Lower lobe of right lung (tissue), 2 donors: Measurements from ENCODE around the gene ASB3. TPM values are rescaled to one million over a fixed set of nuclear protein-coding genes. Genes with fewer than 3 reads are reported as not detected.

Source experiments
- ATAC-seq, 2 donors: fragments of 200-7000 bp; cut with Tn5 transposase; one replicate each; pipeline ENCODE4 v1.9.1; 2020 to 2022; ENCODE audit warnings: mild to moderate bottlenecking in 2 of 2, moderate library complexity in 2 of 2
- DNase-seq: peaks from one replicate; pipeline ENCODE4 v3.0.0-alpha.2; 2020
- H3K27ac ChIP-seq: fragments of 200-600 bp; one replicate; pipeline ENCODE4 v1.8.0; 2022
- H3K27me3 ChIP-seq: fragments of 200-600 bp; one replicate; pipeline ENCODE4 v1.8.0; 2022; ENCODE audit warnings: low read depth
- H3K36me3 ChIP-seq: fragments of 200-600 bp; one replicate; pipeline ENCODE4 v1.8.0; 2022; ENCODE audit warnings: mild to moderate bottlenecking
- H3K4me1 ChIP-seq: fragments of 200-600 bp; one replicate; pipeline ENCODE4 v1.8.0; 2022
- H3K4me3 ChIP-seq: fragments of 200-600 bp; one replicate; pipeline ENCODE4 v1.8.0; 2022; ENCODE audit warnings: mild to moderate bottlenecking
- H3K9me3 ChIP-seq: fragments of 200-600 bp; one replicate; pipeline ENCODE4 v1.8.0; 2022
- intact Hi-C: fragments of 100-400 bp; cut with DNase I; formaldehyde crosslinking; loops from one replicate; pipeline ENCODE4 v1.11.0; 2022
- total RNA-seq: library from RNA; stranded (reverse); fragmentation: NEBNext Ultra II Directional; extraction: Animal tissue kit (Norgen Biotek cat#: 25700); gene quantifications from one replicate; pipeline ENCODE4 v1.2.1, GENCODE V29; 2021
- TF ChIP-seq, protein P1 (sequence below): fragments of 200-600 bp; IDR thresholded peaks from one replicate; pipeline ENCODE4 v1.8.0; 2022; ENCODE audit warnings: antibody characterized with exemption, mild to moderate bottlenecking
- donor health status: DM: no; HTN: yes; CAD: no; lungs with severe emphysema.

The ASB3 gene
- total RNA-seq, 1 donor from 2014 or later = 35.0 TPM

DNA sequence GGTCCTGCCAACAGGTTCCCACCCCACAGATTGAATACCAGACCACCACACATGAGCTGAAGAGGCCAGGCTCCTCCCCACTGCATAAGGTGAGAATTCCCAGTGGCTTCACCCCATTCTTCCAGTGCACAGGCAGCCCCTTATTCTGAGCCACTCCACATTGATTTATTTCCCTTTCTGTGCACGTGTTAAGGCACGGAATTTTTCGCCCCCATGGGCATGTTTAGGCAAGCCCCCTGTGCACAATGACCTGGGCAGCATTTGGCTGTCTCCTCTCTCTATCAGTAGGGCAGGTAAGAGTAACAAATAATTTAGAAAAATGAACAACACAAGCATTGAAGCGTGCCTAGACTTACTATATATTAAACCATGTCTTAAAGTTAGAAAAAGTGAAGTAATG is 34.4 kb downstream of the ASB3 start:
- Histone ChIP-seq H3K27me3 (no peaks in the 10 kb centered on the region), H3K4me3 (no peak overlapping the region), H3K36me3 (peaks cover 32% of the 10 kb centered on the region), H3K27ac (no peak overlapping the region), H3K9me3 (no peaks in the 10 kb centered on the region), H3K4me1 (peaks cover 10% of the 10 kb centered on the region)
- TF ChIP-seq, protein P1, sequence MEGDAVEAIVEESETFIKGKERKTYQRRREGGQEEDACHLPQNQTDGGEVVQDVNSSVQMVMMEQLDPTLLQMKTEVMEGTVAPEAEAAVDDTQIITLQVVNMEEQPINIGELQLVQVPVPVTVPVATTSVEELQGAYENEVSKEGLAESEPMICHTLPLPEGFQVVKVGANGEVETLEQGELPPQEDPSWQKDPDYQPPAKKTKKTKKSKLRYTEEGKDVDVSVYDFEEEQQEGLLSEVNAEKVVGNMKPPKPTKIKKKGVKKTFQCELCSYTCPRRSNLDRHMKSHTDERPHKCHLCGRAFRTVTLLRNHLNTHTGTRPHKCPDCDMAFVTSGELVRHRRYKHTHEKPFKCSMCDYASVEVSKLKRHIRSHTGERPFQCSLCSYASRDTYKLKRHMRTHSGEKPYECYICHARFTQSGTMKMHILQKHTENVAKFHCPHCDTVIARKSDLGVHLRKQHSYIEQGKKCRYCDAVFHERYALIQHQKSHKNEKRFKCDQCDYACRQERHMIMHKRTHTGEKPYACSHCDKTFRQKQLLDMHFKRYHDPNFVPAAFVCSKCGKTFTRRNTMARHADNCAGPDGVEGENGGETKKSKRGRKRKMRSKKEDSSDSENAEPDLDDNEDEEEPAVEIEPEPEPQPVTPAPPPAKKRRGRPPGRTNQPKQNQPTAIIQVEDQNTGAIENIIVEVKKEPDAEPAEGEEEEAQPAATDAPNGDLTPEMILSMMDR = no peak
- DNase-seq = no peak
- intact Hi-C loops = no loop called here
- no peak for ATAC-seq

DNA sequence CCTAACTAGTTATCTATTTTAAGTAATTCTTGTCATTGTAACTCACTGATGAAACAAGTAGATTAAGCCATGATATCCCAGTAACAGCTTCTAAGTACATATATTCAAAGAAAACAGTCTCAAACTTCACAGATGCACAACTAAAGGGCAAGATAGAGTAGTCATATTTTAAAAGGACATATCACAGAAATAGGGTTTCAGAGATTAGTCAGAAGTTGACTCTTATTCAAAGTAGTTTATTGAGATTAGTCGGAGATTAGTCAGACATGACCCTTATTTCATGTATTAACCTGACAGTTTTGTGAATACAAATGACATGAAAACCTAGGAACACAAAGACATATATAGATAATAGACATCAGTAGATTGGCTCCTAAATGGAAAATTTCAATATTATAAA is 35.0 kb downstream of the ASB3 start:
- H3K36me3 ChIP-seq = peaks cover 36% of the 10 kb centered on the region
- TF ChIP-seq, protein P1 = no peak
- H3K4me1 ChIP-seq = peaks cover 10% of the 10 kb centered on the region
- H3K4me3 ChIP-seq = no peak overlapping the region
- intact Hi-C loops = no loop called here
- H3K27ac ChIP-seq = no peak overlapping the region
- no peaks in the 10 kb centered on the region for H3K27me3 ChIP-seq
- no peaks in the 10 kb centered on the region for H3K9me3 ChIP-seq
- DNase-seq = no peak
- no peak for ATAC-seq

DNA sequence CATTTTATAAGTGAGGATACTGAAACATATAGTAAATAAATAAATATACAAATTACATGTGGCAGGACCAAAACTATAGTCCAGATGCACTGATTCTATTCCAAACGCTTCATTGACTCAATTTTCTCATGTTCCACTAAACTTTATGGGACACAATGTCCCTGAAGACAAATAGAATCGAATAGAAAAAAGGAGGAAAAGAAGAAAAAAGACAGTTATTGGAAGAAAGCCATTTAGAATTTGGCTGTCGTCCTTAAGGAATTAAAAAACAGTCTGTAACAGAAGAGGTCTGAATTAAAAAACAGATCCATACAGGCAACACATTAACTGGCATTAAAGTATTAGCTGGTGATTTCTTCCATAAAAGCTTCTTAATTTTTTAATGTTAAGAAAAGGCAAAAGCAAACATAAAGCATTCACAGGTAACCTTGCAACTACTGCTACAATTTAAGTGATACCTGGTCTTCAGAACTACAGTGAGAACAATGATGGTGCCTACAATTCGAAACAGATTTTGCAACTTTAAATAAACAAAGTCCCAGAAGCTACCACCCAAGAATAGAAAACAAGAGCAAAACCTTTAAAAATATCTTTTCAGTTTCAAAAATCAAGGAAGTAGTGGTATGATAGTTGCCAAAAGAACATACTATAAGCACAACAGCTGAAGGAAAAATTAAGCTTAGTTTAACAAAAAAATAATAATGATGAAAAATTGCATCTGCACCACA is 36.5 kb downstream of the ASB3 start:
- peaks cover 38% of the 10 kb centered on the region for H3K36me3 ChIP-seq
- no peaks in the 10 kb centered on the region for H3K27me3 ChIP-seq
- no peak overlapping the region for H3K4me3 ChIP-seq
- H3K27ac ChIP-seq = no peak overlapping the region
- intact Hi-C loops = no loop called here
- no peaks in the 10 kb centered on the region for H3K9me3 ChIP-seq
- TF ChIP-seq, protein P1 = no peak
- DNase-seq = no peak
- peaks cover 5% of the 10 kb centered on the region for H3K4me1 ChIP-seq
- ATAC-seq = no peak

DNA sequence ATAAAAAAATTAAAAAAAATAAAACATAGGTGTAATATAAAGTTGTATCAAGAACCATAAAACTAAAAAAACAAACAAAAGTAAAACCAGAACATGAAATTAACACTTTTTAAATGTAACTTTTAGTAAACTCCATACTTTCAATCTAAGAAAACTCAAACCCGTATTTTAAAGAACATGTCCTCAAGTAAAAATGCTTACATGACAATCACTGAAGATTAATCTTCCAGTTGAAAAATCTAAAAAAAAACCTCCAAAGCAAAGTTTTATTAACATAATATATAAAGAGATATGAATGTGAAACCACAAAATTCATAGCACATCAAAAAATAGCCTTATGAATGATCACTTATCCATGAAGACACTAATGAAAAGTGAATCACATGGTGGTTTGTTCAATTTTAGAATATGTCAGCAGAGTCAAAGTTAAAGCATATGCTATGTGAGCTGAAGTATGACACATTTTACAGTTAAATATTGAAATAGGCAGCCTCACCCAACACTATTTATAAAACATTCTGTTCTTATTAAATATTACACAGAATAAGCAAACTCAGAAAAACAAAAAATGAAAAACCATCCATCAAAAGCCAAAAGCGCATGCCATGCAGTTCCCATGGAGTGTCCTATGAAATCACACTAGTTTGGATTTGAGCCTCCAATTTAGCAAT is 42.2 kb downstream of the ASB3 start:
- ATAC-seq = no peak
- no peak for DNase-seq
- Histone ChIP-seq H3K4me3 (no peak overlapping the region), H3K36me3 (peaks cover 28% of the 10 kb centered on the region), H3K27ac (no peak overlapping the region), H3K9me3 (no peaks in the 10 kb centered on the region), H3K27me3 (no peaks in the 10 kb centered on the region), H3K4me1 (no peaks in the 10 kb centered on the region)
- TF ChIP-seq, protein P1 = no peak
- intact Hi-C loops = no loop called here

DNA sequence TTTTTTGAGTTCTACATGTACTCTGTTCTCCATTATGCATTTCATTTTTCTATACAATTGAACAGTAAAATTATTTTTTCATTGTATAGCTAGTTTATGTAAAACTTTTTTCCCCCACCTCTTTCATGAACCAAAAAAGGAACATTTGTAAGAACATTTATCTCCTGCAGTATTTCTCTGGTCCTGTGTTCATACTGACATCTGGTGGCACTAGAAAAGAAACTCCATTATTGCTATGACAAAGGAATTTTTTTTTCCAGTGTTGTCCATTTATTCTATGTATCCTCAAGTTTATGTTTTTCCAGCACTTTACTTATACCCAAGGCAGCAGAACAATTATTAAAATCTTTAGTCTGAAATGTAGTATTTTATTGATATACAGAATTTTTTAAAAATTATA is 46.6 kb downstream of the ASB3 start:
- intact Hi-C loops = no loop called here
- Histone ChIP-seq H3K4me3 (no peak overlapping the region), H3K27ac (no peak overlapping the region), H3K27me3 (no peaks in the 10 kb centered on the region), H3K4me1 (peaks cover 4% of the 10 kb centered on the region), H3K36me3 (no peaks in the 10 kb centered on the region), H3K9me3 (no peaks in the 10 kb centered on the region)
- TF ChIP-seq, protein P1 = no peak
- DNase-seq (no peak), ATAC-seq (no peak)
